ENCODE data around the gene C18orf63.
A peak's percentile ranks its signal among the peaks of the same experiment; 100 is the strongest.

C18orf63 gene

GRCh38 chr18:74315464-74316256 lies at the start of gene C18orf63:
Gene C18orf63 (plus strand): TSS chr18:74315839. CDS start chr18:74317866, 2,027 bp downstream.
- H3K4me3 Mint-ChIP-seq, result no peak within 1 kb of the TSS
- H3K27ac Mint-ChIP-seq, result no peak within 1 kb of the TSS
- no peak for DNase-seq (ENCODE audit: low spot score in 2 of 2)
- no peaks in the 10 kb centered on the region for H3K9me3 Mint-ChIP-seq
- no peak for ATAC-seq (ENCODE audit: low read depth)
- peaks cover 3% of the 10 kb centered on the region for H3K4me1 Mint-ChIP-seq
- no peaks in the 10 kb centered on the region for H3K36me3 Mint-ChIP-seq
- peaks cover 10% of the 10 kb centered on the region for H3K27me3 Mint-ChIP-seq

DNA sequence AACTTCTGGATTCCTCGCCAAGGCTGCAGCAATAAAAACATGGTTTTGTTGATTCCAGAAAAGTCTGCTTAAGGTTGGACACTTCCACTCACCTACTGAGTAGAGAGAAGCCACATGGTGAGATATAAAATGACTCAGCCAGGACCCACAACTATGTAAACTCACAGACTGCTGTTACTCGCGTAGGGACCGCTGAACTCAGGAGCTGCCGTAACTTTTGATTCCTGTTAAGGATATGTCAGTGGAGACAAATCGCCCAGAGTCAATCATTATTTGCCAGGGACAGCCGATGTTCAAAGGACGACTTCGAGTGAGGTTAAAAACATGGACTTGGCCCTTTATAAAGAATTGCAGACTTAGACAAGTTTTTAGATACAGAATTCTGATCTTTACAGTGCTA lies 49.5 kb upstream of the C18orf63 start:
- Mint-ChIP-seq H3K27ac (peak overlapping the region; percentile 88), H3K4me3 (no peak overlapping the region), H3K27me3 (no peaks in the 10 kb centered on the region), H3K9me3 (no peaks in the 10 kb centered on the region), H3K4me1 (peaks cover 11% of the 10 kb centered on the region), H3K36me3 (peaks cover 12% of the 10 kb centered on the region)
- DNase-seq (ENCODE audit: low spot score in 2 of 2) (no peak), ATAC-seq (ENCODE audit: low read depth) (no peak)

GRCh38 chr18:74268175-74268574 lies 47.5 kb upstream of the C18orf63 start:
- Mint-ChIP-seq H3K9me3 (no peaks in the 10 kb centered on the region), H3K27me3 (no peaks in the 10 kb centered on the region), H3K36me3 (peaks cover 9% of the 10 kb centered on the region), H3K4me1 (peaks cover 11% of the 10 kb centered on the region), H3K27ac (peak overlapping the region; percentile 60), H3K4me3 (no peak overlapping the region)
- no peak for ATAC-seq (ENCODE audit: low read depth)
- DNase-seq (ENCODE audit: low spot score in 2 of 2), result no peak

GRCh38 chr18:74268933-74269620 lies 46.6 kb upstream of the C18orf63 start:
- Mint-ChIP-seq H3K9me3 (no peaks in the 10 kb centered on the region), H3K27me3 (no peaks in the 10 kb centered on the region), H3K4me3 (no peak overlapping the region), H3K27ac (peak overlapping the region; percentile 71), H3K4me1 (peaks cover 11% of the 10 kb centered on the region), H3K36me3 (peaks cover 9% of the 10 kb centered on the region)
- DNase-seq (ENCODE audit: low spot score in 2 of 2) (no peak), ATAC-seq (ENCODE audit: low read depth) (no peak)

GRCh38 chr18:74271635-74272034 lies 44.0 kb upstream of the C18orf63 start:
- ATAC-seq (ENCODE audit: low read depth), result no peak
- Mint-ChIP-seq H3K27ac (no peak overlapping the region), H3K4me1 (peaks cover 5% of the 10 kb centered on the region), H3K9me3 (no peaks in the 10 kb centered on the region), H3K36me3 (peaks cover 14% of the 10 kb centered on the region), H3K27me3 (no peaks in the 10 kb centered on the region), H3K4me3 (no peak overlapping the region)
- DNase-seq (ENCODE audit: low spot score in 2 of 2), result no peak

DNA sequence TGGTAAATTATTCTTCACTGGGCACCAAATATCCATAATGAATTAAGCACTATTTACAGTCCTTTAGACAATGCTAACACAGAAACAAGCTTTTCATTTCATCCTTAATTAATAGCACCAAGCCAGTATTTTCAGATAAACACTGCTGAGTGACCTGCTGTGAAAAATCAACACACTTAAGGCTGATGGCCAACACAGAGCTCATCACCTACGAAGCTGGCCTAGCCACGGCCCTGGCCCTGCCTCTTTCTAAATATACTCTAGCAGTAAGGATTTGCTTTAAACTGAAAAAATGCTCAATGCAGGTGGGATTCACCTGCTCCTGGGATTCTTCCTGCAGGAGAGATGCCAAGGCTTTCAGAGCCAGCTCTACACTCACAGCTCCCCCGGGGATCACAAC lies 42.2 kb upstream of the C18orf63 start:
- peaks cover 5% of the 10 kb centered on the region for H3K4me1 Mint-ChIP-seq
- H3K27me3 Mint-ChIP-seq, result no peaks in the 10 kb centered on the region
- DNase-seq (ENCODE audit: low spot score in 2 of 2), result no peak
- no peak for ATAC-seq (ENCODE audit: low read depth)
- no peaks in the 10 kb centered on the region for H3K9me3 Mint-ChIP-seq
- H3K36me3 Mint-ChIP-seq, result peaks cover 14% of the 10 kb centered on the region
- H3K4me3 Mint-ChIP-seq, result no peak overlapping the region
- no peak overlapping the region for H3K27ac Mint-ChIP-seq

DNA sequence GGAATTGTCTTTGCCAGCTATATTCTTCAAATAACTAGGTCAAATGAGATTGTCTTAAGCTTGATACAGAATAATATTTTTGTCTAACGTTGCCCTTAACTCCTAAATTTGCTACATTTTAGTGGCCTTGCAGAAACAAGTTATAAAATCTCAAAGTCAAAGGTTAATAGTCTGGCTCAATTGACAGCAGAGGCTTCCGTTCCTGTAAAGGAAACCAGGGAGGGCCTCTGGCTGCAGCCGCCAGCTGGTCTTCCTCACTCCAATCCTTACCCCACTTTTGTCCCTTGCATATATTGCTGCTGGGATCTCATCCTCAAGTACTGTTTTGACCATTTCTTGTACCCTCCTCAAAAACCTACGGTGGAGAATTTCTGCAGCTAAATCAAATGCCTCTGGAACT lies 40.9 kb upstream of the C18orf63 start:
- H3K9me3 Mint-ChIP-seq, result no peaks in the 10 kb centered on the region

GRCh38 chr18:74275736-74276135 lies 39.9 kb upstream of the C18orf63 start:
- Mint-ChIP-seq H3K27me3 (no peaks in the 10 kb centered on the region), H3K36me3 (peaks cover 14% of the 10 kb centered on the region), H3K4me3 (no peak overlapping the region), H3K9me3 (no peaks in the 10 kb centered on the region), H3K4me1 (no peaks in the 10 kb centered on the region), H3K27ac (no peak overlapping the region)
- DNase-seq (ENCODE audit: low spot score in 2 of 2) (no peak), ATAC-seq (ENCODE audit: low read depth) (no peak)

More for the DNA sequence above, 40.9 kb upstream of the C18orf63 start:
- Mint-ChIP-seq H3K4me1 (no peaks in the 10 kb centered on the region), H3K27me3 (no peaks in the 10 kb centered on the region), H3K36me3 (peaks cover 11% of the 10 kb centered on the region), H3K27ac (no peak overlapping the region), H3K4me3 (no peak overlapping the region)
- ATAC-seq (ENCODE audit: low read depth) (no peak), DNase-seq (ENCODE audit: low spot score in 2 of 2) (no peak)

- no peak overlapping the region for H3K27ac Mint-ChIP-seq
- no peaks in the 10 kb centered on the region for H3K27me3 Mint-ChIP-seq
- H3K4me1 Mint-ChIP-seq, result peaks cover 4% of the 10 kb centered on the region
- no peak for ATAC-seq (ENCODE audit: low read depth)
- no peak overlapping the region for H3K4me3 Mint-ChIP-seq
- no peaks in the 10 kb centered on the region for H3K9me3 Mint-ChIP-seq
- peaks cover 18% of the 10 kb centered on the region for H3K36me3 Mint-ChIP-seq
- no peak for DNase-seq (ENCODE audit: low spot score in 2 of 2)
Observed at GRCh38 chr18:74276609-74277008, 39.0 kb upstream of the C18orf63 start.

DNA sequence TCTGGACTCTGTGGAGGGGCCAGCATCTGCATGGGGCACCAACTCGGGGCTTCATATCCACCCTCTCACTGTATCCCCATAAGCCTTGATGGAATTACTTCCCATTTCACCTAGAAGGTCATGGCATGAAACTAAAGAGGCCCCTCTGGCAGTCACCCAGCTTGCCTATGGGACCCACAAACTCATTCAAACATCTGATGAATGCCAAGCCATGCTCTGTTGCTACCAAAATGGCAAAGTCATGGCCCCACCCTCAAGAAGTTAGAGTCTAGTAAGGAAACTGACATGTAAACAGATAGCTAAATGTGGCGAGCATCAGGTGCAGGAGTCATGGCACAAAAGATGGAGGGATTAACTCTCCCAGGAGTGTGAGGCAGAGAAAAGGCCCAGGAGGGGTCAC lies 38.3 kb upstream of the C18orf63 start:
- H3K27ac Mint-ChIP-seq, result no peak overlapping the region
- no peaks in the 10 kb centered on the region for H3K27me3 Mint-ChIP-seq
- ATAC-seq (ENCODE audit: low read depth), result no peak
- DNase-seq (ENCODE audit: low spot score in 2 of 2), result no peak
- peaks cover 10% of the 10 kb centered on the region for H3K4me1 Mint-ChIP-seq
- H3K9me3 Mint-ChIP-seq, result no peaks in the 10 kb centered on the region
- H3K4me3 Mint-ChIP-seq, result no peak overlapping the region
- peaks cover 19% of the 10 kb centered on the region for H3K36me3 Mint-ChIP-seq

DNA sequence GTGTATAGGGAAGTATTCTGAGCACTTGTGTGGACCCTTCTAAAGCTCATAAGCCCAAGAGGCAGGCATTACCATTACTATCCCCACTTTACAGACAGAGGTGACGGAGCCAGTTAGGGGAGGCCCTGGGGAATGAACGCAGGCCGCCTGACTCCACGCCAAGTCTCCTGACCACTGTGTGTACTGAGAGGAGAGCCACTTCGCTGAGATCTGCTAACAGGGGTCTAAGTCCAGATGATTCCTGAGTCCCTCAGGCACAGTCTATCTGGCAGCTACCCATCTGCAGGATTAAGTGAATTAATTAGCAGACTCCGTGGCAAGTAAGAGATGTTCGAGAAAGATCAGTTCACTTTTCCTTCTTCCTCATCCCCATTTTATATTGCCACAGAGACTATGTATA lies 37.6 kb upstream of the C18orf63 start:
- Mint-ChIP-seq H3K27ac (no peak overlapping the region), H3K9me3 (no peaks in the 10 kb centered on the region)
- ATAC-seq (ENCODE audit: low read depth), result no peak

DNA sequence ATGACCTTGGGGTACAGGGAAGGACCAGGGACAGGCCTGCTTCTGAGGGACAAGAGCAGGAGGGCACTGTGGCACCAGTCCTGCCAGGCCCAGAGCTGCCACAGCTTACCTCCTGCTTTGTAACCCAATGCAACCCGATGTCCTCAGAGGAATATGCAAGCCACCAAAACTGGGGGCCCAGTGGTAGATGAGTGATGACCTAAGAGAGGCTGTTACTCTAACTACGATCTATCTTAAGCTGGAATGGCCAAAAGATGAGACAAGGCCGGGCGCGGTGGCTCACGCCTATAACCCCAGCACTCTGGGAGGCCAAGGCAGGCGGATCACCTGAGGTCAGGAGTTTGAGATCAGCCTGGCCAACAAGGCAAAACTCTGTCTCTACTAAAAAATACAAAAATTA lies 36.7 kb upstream of the C18orf63 start:
- peaks cover 19% of the 10 kb centered on the region for H3K36me3 Mint-ChIP-seq
- H3K4me1 Mint-ChIP-seq, result peaks cover 19% of the 10 kb centered on the region
- H3K4me3 Mint-ChIP-seq, result no peak overlapping the region
- H3K27ac Mint-ChIP-seq, result no peak overlapping the region
- no peaks in the 10 kb centered on the region for H3K9me3 Mint-ChIP-seq
- DNase-seq (ENCODE audit: low spot score in 2 of 2) (no peak), ATAC-seq (ENCODE audit: low read depth) (no peak)
- H3K27me3 Mint-ChIP-seq, result no peaks in the 10 kb centered on the region

More for the DNA sequence above, 37.6 kb upstream of the C18orf63 start:
- Mint-ChIP-seq H3K4me3 (no peak overlapping the region), H3K4me1 (peaks cover 17% of the 10 kb centered on the region), H3K36me3 (peaks cover 19% of the 10 kb centered on the region), H3K27me3 (no peaks in the 10 kb centered on the region)
- DNase-seq (ENCODE audit: low spot score in 2 of 2), result no peak

GRCh38 chr18:74281011-74281979 lies 34.3 kb upstream of the C18orf63 start:
- Mint-ChIP-seq H3K4me3 (no peak overlapping the region), H3K9me3 (no peaks in the 10 kb centered on the region), H3K4me1 (peaks cover 19% of the 10 kb centered on the region), H3K36me3 (peaks cover 14% of the 10 kb centered on the region), H3K27ac (peak overlapping the region; percentile 4), H3K27me3 (no peaks in the 10 kb centered on the region)
- no peak for ATAC-seq (ENCODE audit: low read depth)
- DNase-seq (ENCODE audit: low spot score in 2 of 2), result no peak
